Right cardiac atrium (tissue), 5 donors: ENCODE measurements around the gene PHRF1. TPM values are rescaled to one million over a fixed set of nuclear protein-coding genes. Genes with fewer than 3 reads are reported as not detected.
A peak's percentile ranks its signal among the peaks of the same experiment; 100 is the strongest.

ENCODE experiments used
- ATAC-seq, 2 donors: fragments of 200-7000 bp; cut with Tn5 transposase; one replicate each; pipeline versions ENCODE4 v1.8.0 to v1.9.1; 2020; ENCODE audit warnings: moderate library complexity in 2 of 2, mild to moderate bottlenecking in 1 of 2
- DNase-seq, 3 donors: peaks; one replicate each; pipeline ENCODE4 v3.0.0-alpha.2; 2020
- H3K27ac ChIP-seq: one replicate; pipeline ENCODE4 v1.5.1; 2013; ENCODE audit warnings: mild to moderate bottlenecking, low read length, control low read depth, moderate library complexity
- H3K27me3 ChIP-seq: one replicate; pipeline ENCODE4 v1.6.1; 2013; ENCODE audit not compliant: control insufficient read depth, insufficient read depth
- H3K4me1 ChIP-seq: one replicate; pipeline ENCODE4 v1.6.1; 2013; ENCODE audit warnings: low read length; ENCODE audit not compliant: control insufficient read depth, insufficient read depth
- H3K4me3 ChIP-seq: one replicate; pipeline ENCODE4 v1.5.1; 2013; ENCODE audit warnings: low read length, control low read depth
- H3K9me3 ChIP-seq: one replicate; pipeline ENCODE4 v1.6.1; 2013; ENCODE audit warnings: low read length; ENCODE audit not compliant: control insufficient read depth
- WGBS: extraction: QIAGEN DNeasy Blood & Tissue Kit; methylation state at CpG from one replicate; pipeline ENCODE4 v1.1.7; 2013; 5-methylcytosine and 5-hydroxymethylcytosine counted together
- intact Hi-C, 4 donors: fragments of 100-400 bp; cut with DNase I; formaldehyde crosslinking; loops; one replicate each; pipeline versions ENCODE4 v1.11.0 to v1.14.0; 2022 to 2023
- polyA plus RNA-seq: library from polyadenylated mRNA; stranded (reverse); fragments of 200-250 nt; gene quantifications from one replicate; pipeline ENCODE4 v1.2.3, GENCODE V29; 2013
- total RNA-seq, 4 donors: library from RNA; stranded (reverse); fragmentation: NEBNext Ultra II Directional; extraction: Animal tissue kit (Norgen Biotek cat#: 25700); gene quantifications; one replicate each; pipeline ENCODE4 v1.2.1, GENCODE V29; 2021
- donor health status: healthy with polysubstance abuse.
- donor health status: DM: no; HTN: yes; CAD: no.
- donor health status: DM: no; HTN: no; CAD: no.
- donor health status: DM: no; HTN: yes; CAD: no; lungs with severe emphysema.
- donor health status: DM: yes; HTN: yes; CAD: no.

PHRF1 gene
- total and polyA plus RNA-seq, 5 donors, result 17.0 to 20.8 (median 19.9) TPM

DNA sequence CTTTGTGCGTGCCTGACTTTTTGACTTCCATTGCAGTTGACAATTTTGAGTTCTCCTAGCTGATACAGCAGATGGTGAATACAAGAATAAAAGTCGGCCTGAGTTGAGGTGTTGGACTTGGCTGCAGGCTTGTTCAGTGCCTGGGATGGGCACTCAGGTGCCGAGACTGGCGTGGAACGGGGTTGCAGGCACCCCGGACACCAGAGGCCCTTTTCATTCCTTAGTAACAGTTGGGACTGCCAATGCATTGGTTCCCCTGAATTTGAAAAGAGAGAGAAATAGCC lies 1.3 kb downstream of the PHRF1 start:
- 51% methylated on average over 6 of the region's 6 CpGs for WGBS
- no peaks in the 10 kb centered on the region for H3K9me3 ChIP-seq
- ATAC-seq, result no peak
- no peaks in the 10 kb centered on the region for H3K27me3 ChIP-seq
- peak overlapping the region; percentile 92 for H3K4me3 ChIP-seq
- no peak for DNase-seq
- H3K4me1 ChIP-seq, result peaks cover 23% of the 10 kb centered on the region
- intact Hi-C loops, result no loop called here
- H3K27ac ChIP-seq, result no peak overlapping the region

DNA sequence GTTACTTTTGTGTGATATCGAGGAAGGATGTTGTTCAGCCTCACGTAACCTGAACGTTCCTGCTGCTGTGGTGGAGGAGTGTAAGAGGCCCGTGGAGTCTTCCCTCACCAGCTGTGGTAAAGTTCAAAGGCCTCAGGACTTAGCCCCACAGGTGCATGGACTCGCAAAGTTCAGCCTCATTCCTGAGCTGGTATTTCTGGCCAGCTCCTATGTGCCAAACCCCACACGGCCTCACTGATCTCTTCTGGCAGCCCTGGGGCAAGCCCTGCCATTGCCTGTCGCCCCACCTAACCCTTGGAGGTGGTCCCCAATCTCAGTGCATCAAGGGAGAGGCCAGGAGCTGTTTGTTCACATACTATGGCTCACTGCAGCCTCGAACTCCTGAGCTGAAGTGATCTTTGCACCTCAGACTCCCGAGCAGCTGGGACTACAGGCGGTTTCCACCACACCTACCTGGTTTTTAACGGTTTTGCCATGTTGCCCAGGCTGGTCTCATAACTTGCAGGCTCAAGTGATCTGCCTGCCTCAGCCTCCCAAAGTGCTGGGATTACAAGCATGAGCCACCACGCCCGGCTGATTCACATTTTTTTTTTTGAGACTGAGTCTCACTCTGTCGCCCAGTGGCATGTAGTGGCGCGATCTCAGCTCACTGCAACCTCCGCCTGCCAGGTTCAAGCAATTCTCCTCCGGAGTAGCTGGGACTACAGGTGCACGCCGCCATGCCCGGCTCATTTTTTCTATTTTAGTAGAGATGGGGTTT lies 2.2 kb downstream of the PHRF1 start:
- Histone ChIP-seq H3K27ac (no peak overlapping the region), H3K4me3 (no peak overlapping the region), H3K4me1 (peaks cover 23% of the 10 kb centered on the region), H3K27me3 (no peaks in the 10 kb centered on the region), H3K9me3 (no peaks in the 10 kb centered on the region)
- ATAC-seq (no peak), DNase-seq (peak in 1 of 3 donors; percentile 39)
- 75% methylated on average over 21 of the region's 21 CpGs for WGBS
- intact Hi-C loops, result no loop called here

DNA sequence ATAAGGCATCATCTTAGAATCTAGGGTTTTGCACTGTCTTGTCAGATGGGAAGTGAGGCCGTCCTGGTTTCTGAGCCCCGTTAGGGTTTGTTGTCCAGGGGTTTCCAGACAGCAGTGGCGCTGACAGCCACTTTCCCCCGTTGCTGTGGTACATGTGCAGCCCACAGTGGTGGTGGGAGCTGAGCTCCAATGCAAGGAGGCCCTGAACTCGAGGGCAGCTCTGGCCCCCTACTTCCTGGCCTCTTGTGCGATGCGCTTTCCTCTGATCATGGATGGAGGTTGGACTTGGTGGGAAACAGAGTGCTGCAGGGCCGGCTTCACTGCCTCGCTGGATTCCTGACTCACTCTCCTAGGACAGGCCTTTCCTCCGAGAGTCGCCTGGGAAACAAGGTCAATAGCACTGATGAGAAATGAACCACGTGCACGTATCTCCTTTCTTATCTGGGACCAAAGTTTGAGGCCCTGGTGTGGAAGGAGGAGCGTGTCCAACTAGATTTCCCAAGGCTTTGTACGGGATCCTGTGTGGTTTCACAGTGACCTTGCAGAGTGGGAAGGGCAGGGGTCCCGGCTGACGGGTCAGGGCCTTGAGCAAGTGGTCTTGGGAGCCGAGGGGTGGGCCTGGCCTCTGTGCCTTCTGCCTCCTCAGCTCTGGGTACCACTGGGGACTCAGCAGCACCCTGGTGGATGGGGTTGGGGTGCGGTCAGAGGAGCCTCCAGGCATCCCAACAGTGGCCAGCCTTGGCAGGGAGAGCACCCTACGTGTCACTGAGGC lies 3.7 kb downstream of the PHRF1 start:
- peak in 1 of 3 donors; percentile 40 for DNase-seq
- no peaks in the 10 kb centered on the region for H3K9me3 ChIP-seq
- intact Hi-C loops, result no loop called here
- H3K4me1 ChIP-seq, result peaks cover 23% of the 10 kb centered on the region
- 63% methylated on average over 20 of the region's 20 CpGs for WGBS
- no peak for ATAC-seq
- no peak overlapping the region for H3K4me3 ChIP-seq
- peak overlapping the region; percentile 43 for H3K27ac ChIP-seq
- no peaks in the 10 kb centered on the region for H3K27me3 ChIP-seq

DNA sequence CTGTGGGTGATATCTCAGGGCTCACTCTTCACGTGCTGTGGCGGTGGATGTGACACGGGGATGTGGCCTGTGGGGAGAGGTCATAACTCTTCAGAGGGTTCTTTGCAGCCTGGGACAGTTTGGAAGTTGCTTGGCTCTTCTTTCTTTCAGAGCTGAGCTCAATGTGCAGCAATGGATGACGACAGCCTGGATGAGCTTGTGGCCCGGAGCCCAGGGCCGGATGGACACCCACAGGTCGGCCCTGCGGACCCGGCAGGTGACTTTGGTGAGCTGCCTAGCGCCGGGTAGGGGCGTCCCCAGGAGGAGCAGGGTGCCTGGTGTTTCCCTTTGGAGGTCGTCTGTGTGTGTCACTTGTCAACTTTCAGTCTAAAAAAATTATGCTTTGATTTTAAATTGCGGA lies 5.1 kb downstream of the PHRF1 start:
- intact Hi-C loops, result no loop called here
- 62% methylated on average over 14 of the region's 14 CpGs for WGBS
- peak in 1 of 3 donors; percentile 37 for DNase-seq
- no peaks in the 10 kb centered on the region for H3K27me3 ChIP-seq
- H3K4me3 ChIP-seq, result no peak overlapping the region
- H3K9me3 ChIP-seq, result no peaks in the 10 kb centered on the region
- H3K27ac ChIP-seq, result peak overlapping the region; percentile 20
- peaks cover 23% of the 10 kb centered on the region for H3K4me1 ChIP-seq
- ATAC-seq, result peak in 1 of 2 donors; percentile 16

DNA sequence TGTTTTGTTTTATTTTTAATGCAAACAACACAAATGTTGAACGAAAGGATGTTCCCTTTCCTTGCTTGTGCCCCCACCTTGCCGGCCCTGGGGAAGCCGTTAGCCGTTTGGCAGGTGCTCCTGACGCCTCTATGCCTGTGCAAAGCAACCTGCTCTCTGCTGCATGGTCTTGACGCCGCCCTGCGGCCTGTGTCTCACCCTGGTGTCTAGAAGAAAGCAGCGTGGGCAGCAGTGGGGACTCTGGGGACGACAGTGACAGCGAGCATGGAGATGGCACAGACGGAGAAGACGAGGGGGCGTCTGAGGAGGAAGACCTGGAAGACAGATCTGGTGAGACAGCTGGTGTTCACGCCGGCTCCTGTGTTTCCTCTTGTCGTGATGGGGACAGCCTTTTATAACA lies 5.5 kb downstream of the PHRF1 start:
- no peak for ATAC-seq

DNA sequence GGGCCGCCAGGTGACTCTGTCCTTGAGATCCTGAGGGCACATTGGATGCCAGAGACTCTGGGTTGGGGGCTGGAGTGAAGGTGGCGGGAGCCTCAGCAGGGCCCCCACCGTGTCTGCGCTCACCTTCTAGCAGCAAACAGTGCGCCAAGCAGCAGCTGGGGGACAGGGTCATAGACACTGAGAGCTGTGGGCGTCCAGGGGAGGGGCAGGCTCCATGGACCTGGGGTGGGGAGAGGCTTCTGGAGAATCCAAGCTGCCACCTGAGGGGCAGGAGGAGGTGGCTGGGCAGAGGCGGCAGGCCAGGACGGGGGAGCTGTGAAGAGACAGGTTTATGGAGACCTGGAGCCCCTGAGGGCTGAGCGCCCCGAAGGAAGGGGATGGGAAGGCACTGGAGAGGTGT lies 8.0 kb downstream of the PHRF1 start:
- no peak overlapping the region for H3K27ac ChIP-seq
- no peaks in the 10 kb centered on the region for H3K9me3 ChIP-seq
- WGBS, result 95% methylated on average over 10 of the region's 10 CpGs
- peaks cover 8% of the 10 kb centered on the region for H3K4me1 ChIP-seq
- no peak for ATAC-seq
- no peaks in the 10 kb centered on the region for H3K27me3 ChIP-seq
- peak in 1 of 3 donors; percentile 48 for DNase-seq
- H3K4me3 ChIP-seq, result no peak overlapping the region
- intact Hi-C loops, result no loop called here

More for the DNA sequence above, 5.5 kb downstream of the PHRF1 start:
- Histone ChIP-seq H3K27me3 (no peaks in the 10 kb centered on the region), H3K4me3 (no peak overlapping the region), H3K27ac (no peak overlapping the region), H3K9me3 (no peaks in the 10 kb centered on the region), H3K4me1 (peaks cover 23% of the 10 kb centered on the region)
- DNase-seq, result peak in 1 of 3 donors; percentile 37
- WGBS, result 73% methylated on average over 17 of the region's 17 CpGs
- intact Hi-C loops, result no loop called here

DNA sequence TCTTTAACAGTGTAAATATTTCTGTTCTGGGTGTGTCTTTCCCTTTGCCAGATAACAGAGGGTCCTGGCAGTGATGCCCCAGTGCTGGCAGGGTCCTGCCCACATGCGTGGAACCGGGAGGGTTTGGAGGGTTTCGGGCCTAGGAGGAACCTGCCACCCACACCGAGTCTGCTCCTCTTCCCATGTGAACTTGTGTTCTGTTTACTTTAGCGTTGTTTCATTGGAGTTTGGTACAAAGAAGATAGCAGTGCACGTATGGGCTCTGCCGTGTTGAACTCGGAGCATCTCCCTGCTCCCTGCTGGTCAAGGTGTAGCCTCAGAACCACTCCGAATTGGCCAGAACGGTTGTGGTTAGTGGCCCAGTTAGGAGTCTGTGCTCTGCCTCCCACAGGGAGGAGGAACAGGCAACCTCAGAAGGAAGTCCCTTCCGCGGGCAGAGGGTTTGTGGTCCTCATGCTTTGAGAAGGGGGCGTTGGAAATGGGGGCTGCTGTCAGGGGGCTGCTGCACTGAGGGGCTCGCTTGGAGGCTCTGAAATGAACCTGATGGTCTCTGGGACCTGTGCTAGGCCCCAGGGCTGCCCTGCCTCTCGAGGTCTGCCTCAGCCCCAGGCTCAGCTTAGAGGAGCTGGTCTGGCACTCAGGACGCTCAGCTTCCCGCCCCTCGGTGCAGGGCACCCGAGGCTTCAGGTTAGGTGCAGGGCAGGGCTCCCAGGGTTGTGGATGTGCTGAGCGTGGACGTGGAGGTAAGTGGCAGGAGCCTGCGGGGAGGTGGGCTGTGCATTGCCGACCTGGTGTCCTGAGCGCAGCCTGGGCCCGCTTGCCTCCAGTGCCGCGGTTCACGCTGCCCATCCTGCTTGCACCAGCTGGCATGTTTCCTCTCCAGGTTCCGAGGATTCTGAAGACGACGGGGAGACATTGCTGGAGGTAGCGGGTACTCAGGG lies 10.4 kb downstream of the PHRF1 start:
- 87% methylated on average over 32 of the region's 32 CpGs for WGBS
- no peak overlapping the region for H3K4me3 ChIP-seq
- DNase-seq (peak in 1 of 3 donors; percentile 34), ATAC-seq (no peak)
- H3K27me3 ChIP-seq, result no peaks in the 10 kb centered on the region
- H3K4me1 ChIP-seq, result no peaks in the 10 kb centered on the region
- no peaks in the 10 kb centered on the region for H3K9me3 ChIP-seq
- intact Hi-C loops, result no loop called here
- H3K27ac ChIP-seq, result no peak overlapping the region

DNA sequence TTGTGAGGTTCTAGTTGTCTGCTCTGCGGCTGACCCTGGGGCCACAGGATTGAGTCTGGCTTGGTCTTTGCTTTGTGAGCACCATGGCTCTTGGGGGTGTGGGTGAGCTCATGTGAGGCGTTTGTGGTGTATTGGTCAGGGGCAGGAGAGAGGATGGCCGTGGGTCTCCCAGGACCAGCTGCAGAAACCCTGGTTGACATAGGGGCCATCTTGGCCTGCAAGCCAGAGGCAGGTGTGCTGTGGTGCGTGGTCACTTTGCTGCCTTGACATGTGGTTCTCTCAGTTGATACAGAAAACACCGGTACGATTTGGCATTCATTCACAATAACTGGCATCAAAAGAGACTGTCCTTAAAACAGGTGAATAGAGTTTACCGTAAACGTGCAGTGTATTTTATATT lies 11.3 kb downstream of the PHRF1 start:
- H3K4me1 ChIP-seq, result no peaks in the 10 kb centered on the region
- DNase-seq (peak in 1 of 3 donors; percentile 14), ATAC-seq (no peak)
- no peak overlapping the region for H3K4me3 ChIP-seq
- no peak overlapping the region for H3K27ac ChIP-seq
- intact Hi-C loops, result no loop called here
- WGBS, result 87% methylated on average over 8 of the region's 8 CpGs
- H3K27me3 ChIP-seq, result no peaks in the 10 kb centered on the region
- H3K9me3 ChIP-seq, result no peaks in the 10 kb centered on the region

DNA sequence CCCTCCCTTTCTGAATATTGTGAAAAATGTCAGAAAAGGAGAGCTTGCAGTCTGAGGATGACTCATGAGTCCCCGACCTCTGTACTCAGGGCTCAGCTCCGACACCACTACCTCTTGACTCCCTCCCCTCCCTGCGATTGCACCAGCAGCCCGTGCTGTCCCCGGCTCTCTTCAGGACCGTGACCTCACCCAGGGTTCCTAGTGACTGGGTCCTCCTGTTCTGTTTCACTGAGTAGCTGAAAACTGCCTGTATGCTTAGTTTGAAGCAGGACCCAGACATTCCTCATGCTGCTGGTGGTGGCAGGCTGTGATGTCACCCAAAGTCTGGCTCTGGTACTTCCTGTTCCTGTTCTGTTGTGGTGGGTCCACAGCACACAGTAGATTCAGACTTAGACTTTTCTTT lies 11.7 kb downstream of the PHRF1 start:
- no peaks in the 10 kb centered on the region for H3K27me3 ChIP-seq
- DNase-seq, result peak in 1 of 3 donors; percentile 32
- no peak overlapping the region for H3K4me3 ChIP-seq
- 75% methylated on average over 6 of the region's 6 CpGs for WGBS
- intact Hi-C loops, result no loop called here
- no peaks in the 10 kb centered on the region for H3K4me1 ChIP-seq
- ATAC-seq, result peak; percentile 30 to 68
- no peak overlapping the region for H3K27ac ChIP-seq
- H3K9me3 ChIP-seq, result no peaks in the 10 kb centered on the region

DNA sequence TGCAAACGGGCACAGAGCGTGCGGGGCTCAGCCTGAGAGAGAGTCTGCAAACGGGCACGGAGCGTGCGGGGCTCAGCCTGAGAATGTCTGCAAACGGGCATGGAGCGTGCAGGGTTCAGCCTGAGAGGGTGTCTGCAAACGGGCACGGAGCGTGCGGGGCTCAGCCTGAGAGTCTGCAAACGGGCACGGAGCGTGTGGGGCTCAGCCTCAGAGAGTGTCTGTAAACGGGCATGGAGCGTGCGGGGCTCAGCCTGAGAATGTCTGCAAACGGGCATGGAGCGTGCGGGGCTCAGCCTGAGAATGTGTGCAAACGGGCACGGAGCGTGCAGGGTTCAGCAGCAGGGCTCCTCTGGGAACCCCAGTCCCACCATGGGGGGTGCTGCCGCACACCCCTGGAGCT lies 13.5 kb downstream of the PHRF1 start:
- Histone ChIP-seq H3K27ac (no peak overlapping the region), H3K4me3 (no peak overlapping the region), H3K9me3 (no peaks in the 10 kb centered on the region), H3K4me1 (no peaks in the 10 kb centered on the region), H3K27me3 (no peaks in the 10 kb centered on the region)
- 94% methylated on average over 26 of the region's 26 CpGs for WGBS
- ATAC-seq (no peak), DNase-seq (peak in 1 of 3 donors; percentile 34)
- intact Hi-C loops, result no loop called here

DNA sequence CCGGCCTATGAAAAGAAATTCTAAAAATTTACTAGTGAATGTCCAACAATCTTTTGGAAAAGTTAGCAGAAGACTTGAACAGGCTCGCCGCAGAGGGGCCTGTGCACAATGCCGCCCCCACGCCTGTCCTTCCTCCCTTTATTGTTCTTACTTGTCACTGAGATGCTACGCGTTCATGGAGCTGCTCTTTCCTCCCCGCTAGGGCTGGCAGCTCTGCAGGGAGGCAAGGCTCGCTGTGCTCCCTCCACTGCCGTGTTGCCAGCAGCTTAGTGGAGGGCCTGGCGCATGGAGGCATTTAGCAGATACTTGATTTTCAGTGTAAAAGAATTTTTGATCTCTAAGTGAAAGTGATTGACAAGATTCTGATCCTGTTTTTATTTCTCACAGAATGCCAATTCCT lies 14.7 kb downstream of the PHRF1 start:
- DNase-seq (no peak), ATAC-seq (no peak)
- Histone ChIP-seq H3K27ac (no peak overlapping the region), H3K4me3 (no peak overlapping the region), H3K9me3 (no peaks in the 10 kb centered on the region), H3K27me3 (no peaks in the 10 kb centered on the region), H3K4me1 (no peaks in the 10 kb centered on the region)
- intact Hi-C loops, result no loop called here
- 75% methylated on average over 11 of the region's 11 CpGs for WGBS
